ENCODE results near the gene HIVEP3.
A peak's percentile ranks its signal among the peaks of the same experiment; 100 is the strongest.

The HIVEP3 gene

GRCh38 chr1:41528726-41529605 lies 389.8 kb downstream of the HIVEP3 start (continued):
- no peak for TF ChIP-seq PRDM4 (tag by site-specific recombination; IDR thresholded peaks at IDR 0.05)
- no peak for TF ChIP-seq MEIS1 (CRISPR knock-in tag; IDR thresholded peaks at IDR 0.05; ENCODE audit: borderline replicate concordance)
- TF ChIP-seq GLI4 (tag by site-specific recombination; IDR thresholded peaks at IDR 0.05) = no peak
- no peak for TF ChIP-seq HIC1 (tag by site-specific recombination; IDR thresholded peaks at IDR 0.05)
- no peak for TF ChIP-seq ZNF791 (tag by site-specific recombination; IDR thresholded peaks at IDR 0.05)
- TF ChIP-seq ZNF701 (tag by site-specific recombination; IDR thresholded peaks at IDR 0.05) = no peak
- no peak for TF ChIP-seq ZSCAN18 (tag by site-specific recombination; IDR thresholded peaks at IDR 0.05)
- no peak for TF ChIP-seq SCRT1 (tag by site-specific recombination; IDR thresholded peaks at IDR 0.05; ENCODE audit: borderline replicate concordance)
- TF ChIP-seq EGR2 (tag by site-specific recombination; IDR thresholded peaks at IDR 0.05; ENCODE audit: low read depth) = peak; percentile 31; the same call in 1 of the 2 replicates
- peak; percentile 35; the same call in 1 of the 2 replicates for TF ChIP-seq ZNF398 (tag by site-specific recombination; IDR thresholded peaks at IDR 0.05)
- TF ChIP-seq ZNF596 (tag by site-specific recombination; IDR thresholded peaks at IDR 0.05) = no peak
- TF ChIP-seq HOXD13 (CRISPR knock-in tag; IDR thresholded peaks at IDR 0.05; ENCODE audit: borderline replicate concordance) = no peak

- Histone ChIP-seq H3K36me3 (ENCODE audit: control insufficient read depth in 2 of 2, insufficient read depth in 1 of 2, low read length in 2 of 2) (no peaks in the 10 kb centered on the region), H3K4me3 (ENCODE audit: low read depth, low read length) (no peak overlapping the region), H3K4me1 (ENCODE audit: control insufficient read depth, insufficient read depth, low read length) (no peaks in the 10 kb centered on the region), H3K27ac (ENCODE audit: extremely low read depth, low read depth, low read length) (no peak overlapping the region), H3K9me3 (ENCODE audit: control insufficient read depth, insufficient read depth, low read depth, low read length) (no peaks in the 10 kb centered on the region)
- CTCF ChIA-PET = no interaction called here
- POLR2A ChIA-PET = no interaction called here
- TF ChIP-seq ZNF785 (tag by site-specific recombination; IDR thresholded peaks at IDR 0.05) = 0 out of 2 replicates have a peak, but pooled peaks have one; percentile 21
- peak; percentile 67 for TF ChIP-seq ZFHX2 (tag by site-specific recombination; conservative IDR thresholded peaks at IDR 0.05)
- 0 out of 2 replicates have a peak, but pooled peaks have one; percentile 5 for TF ChIP-seq ZNF133 (tag by site-specific recombination; IDR thresholded peaks at IDR 0.05)
- 0 out of 2 replicates have a peak, but pooled peaks have one; percentile 3 for TF ChIP-seq KLF9 (tag by site-specific recombination; IDR thresholded peaks at IDR 0.05; ENCODE audit: low read depth)
- no peak for TF ChIP-seq ZFP69B (tag by site-specific recombination; IDR thresholded peaks at IDR 0.05)
- TF ChIP-seq KLF1 (tag by site-specific recombination; IDR thresholded peaks at IDR 0.05) = peak; percentile 70
- no peak for TF ChIP-seq ZBTB1 (tag by site-specific recombination; IDR thresholded peaks at IDR 0.05)
- TF ChIP-seq PRDM4 (tag by site-specific recombination; IDR thresholded peaks at IDR 0.05) = no peak
- 0 out of 2 replicates have a peak, but pooled peaks have one; percentile 8 for TF ChIP-seq PATZ1 (tag by site-specific recombination; IDR thresholded peaks at IDR 0.05)
- 0 out of 2 replicates have a peak, but pooled peaks have one; percentile 43 for TF ChIP-seq ZNF514 (tag by site-specific recombination; IDR thresholded peaks at IDR 0.05)
- no peak for TF ChIP-seq ZNF274 (IDR thresholded peaks at IDR 0.05; ENCODE audit: low read length)
- peak; percentile 42; the same call in 1 of the 2 replicates for TF ChIP-seq ZNF274 (tag by site-specific recombination; IDR thresholded peaks at IDR 0.05; ENCODE audit: borderline replicate concordance)
Measured at GRCh38 chr1:41528106-41528505, 390.6 kb downstream of the HIVEP3 start.

All from HEK293 (cell line).